Measurements from ENCODE around the gene SLC25A41. TPM values are rescaled to one million over a fixed set of nuclear protein-coding genes. Genes with fewer than 3 reads are reported as not detected.

SLC25A41 gene
- total RNA-seq, 2 experiments from 2014 or later = 0.46 to 0.64 TPM

DNA sequence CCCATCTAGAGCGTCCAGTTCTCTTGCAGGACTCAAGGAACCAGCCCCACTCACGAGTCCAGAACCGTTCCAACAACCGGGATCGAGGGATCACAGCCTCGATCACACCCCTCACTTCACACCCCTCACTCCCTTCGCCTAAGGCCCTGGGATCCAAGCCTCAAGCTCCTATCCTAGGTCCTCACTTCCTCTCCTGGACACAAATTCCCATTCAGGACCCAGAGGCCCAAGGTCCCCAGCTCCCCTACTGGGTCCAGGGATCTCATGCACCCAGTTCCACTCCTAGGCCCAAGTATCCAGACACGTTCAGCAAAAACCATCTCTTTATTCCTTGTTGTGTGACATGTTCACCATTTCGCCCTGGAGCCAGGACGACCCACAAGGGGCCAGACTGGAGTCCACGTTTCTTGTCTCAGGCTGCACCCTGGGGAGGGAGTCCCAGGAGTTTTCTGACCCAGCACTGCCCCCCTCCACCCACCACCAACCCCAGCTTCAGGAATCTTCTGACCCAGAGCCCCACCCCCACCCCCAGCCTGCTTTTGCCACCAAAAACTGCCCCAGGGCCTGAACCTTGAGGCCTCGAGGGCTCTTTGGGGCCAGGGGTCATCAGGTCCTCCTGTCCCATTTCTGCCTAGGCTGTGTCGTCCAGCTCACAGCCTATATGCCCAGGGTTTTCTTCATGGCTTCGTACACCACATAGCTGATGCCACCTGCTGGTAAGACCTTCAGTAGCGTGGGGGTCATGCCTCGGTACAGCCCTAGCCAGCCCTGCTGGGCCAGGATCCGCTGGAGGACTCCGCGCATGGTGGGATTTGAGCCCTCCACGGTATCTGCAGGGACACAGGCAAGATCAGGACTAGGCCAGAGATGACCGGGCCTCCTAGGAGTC lies 7.6 kb downstream of the SLC25A41 start:
- CTCF ChIA-PET = interaction anchor here (1.0 to 1.5 kb wide), 5 partner anchors 54 to 437 kb away, joined by 3 to 9 read pairs (median 4); partner anchors contain the start of gene ALKBH7
- peak; percentile 39 for DNase-seq
- Mint-ChIP-seq H3K36me3 (ENCODE audit: low read depth) (peaks cover 26% of the 10 kb centered on the region), H3K9me3 (ENCODE audit: low read depth) (peaks cover 3% of the 10 kb centered on the region), H3K27ac (peak overlapping the region; percentile 98), H3K27me3 (no peaks in the 10 kb centered on the region), H3K4me3 (peak overlapping the region; percentile 73), H3K4me1 (peaks cover 29% of the 10 kb centered on the region)
- POLR2A ChIA-PET = interaction anchor here (0.7 to 1.3 kb wide), 2 partner anchors 9 to 53 kb away, joined by 3 to 13 read pairs; partner anchors contain the start of gene ALKBH7
- intact Hi-C loops (cut with DNase I, micrococcal nuclease) = loop anchor here (1.0 to 2.0 kb wide), 14 partner anchors 33 to 1096 kb away; partner anchors contain the start of genes CLPP (in 2 of the 2), GTF2F1 (in 2 of the 2), GPR108 (in 1 of the 2) and MCOLN1 (in 1 of the 2)
- no peak for ATAC-seq

DNA sequence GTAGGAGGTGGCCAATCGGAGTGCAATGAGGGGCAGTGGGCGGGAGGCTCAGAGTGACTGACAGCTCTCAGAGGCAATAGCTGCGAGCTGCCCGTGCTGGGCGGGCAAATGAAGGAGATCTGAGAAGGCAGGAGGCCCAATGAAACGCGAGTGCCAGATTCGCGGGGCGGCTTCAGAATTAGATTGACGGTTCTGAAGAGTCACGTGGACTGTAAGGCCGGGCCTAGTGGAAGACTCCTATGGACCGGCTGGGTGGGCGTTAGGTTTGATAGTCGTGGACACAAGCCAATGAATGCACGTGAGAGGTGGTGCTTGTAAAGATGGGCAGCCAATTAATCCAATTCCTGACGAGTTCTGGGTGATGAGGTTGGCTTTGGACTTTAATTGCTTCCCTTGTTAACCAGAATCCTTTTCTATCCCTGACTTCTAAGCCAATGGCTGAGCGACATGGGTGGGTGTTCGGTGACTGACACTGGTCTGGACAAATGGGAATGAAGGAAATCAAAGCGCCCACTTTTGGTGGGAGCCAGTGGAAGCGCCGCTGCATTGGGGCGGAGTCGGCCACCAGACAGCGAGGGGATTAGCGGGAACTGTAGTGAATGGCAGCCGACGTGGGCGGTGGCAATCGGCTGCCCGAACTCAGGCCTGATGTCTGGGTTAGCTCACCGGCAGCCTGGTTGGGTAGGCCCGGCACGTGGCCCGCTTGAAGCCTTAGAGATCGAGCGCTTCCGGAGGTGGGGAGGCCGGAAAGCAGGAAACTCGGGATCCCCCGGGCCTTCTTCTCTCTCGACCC lies 8.4 kb downstream of the SLC25A41 start:
- intact Hi-C loops (cut with DNase I, micrococcal nuclease) = loop anchor here (1.0 to 2.0 kb wide), 14 partner anchors 32 to 1097 kb away; partner anchors contain the start of genes CLPP (in 2 of the 2), GTF2F1 (in 2 of the 2), GPR108 (in 1 of the 2) and MCOLN1 (in 1 of the 2)
- peaks cover 31% of the 10 kb centered on the region for H3K4me1 Mint-ChIP-seq
- peaks cover 34% of the 10 kb centered on the region for H3K36me3 Mint-ChIP-seq (ENCODE audit: low read depth)
- H3K27ac Mint-ChIP-seq = peak overlapping the region; percentile 98
- ATAC-seq = peak; percentile 88
- ChIA-PET CTCF (interaction anchor here (0.7 to 1.5 kb wide), 6 partner anchors 27 to 438 kb away, joined by 3 to 9 read pairs (median 4); partner anchors contain the start of gene ALKBH7), POLR2A (interaction anchor here (0.6 to 1.3 kb wide), 11 partner anchors 8 to 753 kb away, joined by 3 to 13 read pairs (median 3); partner anchors contain the start of gene ALKBH7)
- DNase-seq = peak; percentile 100
- peak overlapping the region; percentile 73 for H3K4me3 Mint-ChIP-seq
- H3K27me3 Mint-ChIP-seq = no peaks in the 10 kb centered on the region
- H3K9me3 Mint-ChIP-seq (ENCODE audit: low read depth) = peaks cover 3% of the 10 kb centered on the region

- H3K27ac Mint-ChIP-seq = peak within 1 kb of the TSS; percentile 98
- no peak for ATAC-seq
- H3K4me1 Mint-ChIP-seq = peaks cover 31% of the 10 kb centered on the region
- ChIA-PET CTCF (interaction anchor here (0.7 to 1.5 kb wide), 4 partner anchors 26 to 439 kb away, joined by 3 to 9 read pairs (median 4); partner anchors contain the start of gene ALKBH7), POLR2A (interaction anchor here (0.6 to 1.3 kb wide), 9 partner anchors 30 to 753 kb away, joined by 3 to 13 read pairs (median 3); partner anchors contain the start of gene ALKBH7)
- intact Hi-C loops (cut with DNase I, micrococcal nuclease) = loop anchor here (1.0 to 2.0 kb wide), 2 partner anchors 51 to 80 kb away; no protein-coding TSS in a partner anchor
- H3K36me3 Mint-ChIP-seq (ENCODE audit: low read depth) = peaks cover 41% of the 10 kb centered on the region
- no peaks in the 10 kb centered on the region for H3K27me3 Mint-ChIP-seq
- peaks cover 3% of the 10 kb centered on the region for H3K9me3 Mint-ChIP-seq (ENCODE audit: low read depth)
- H3K4me3 Mint-ChIP-seq = peak within 1 kb of the TSS; percentile 82
- peak; percentile 53 for DNase-seq
Observed at GRCh38 chr19:6424195-6424938, 9.2 kb downstream of the SLC25A41 start, which contains the start of gene KHSRP. Gene KHSRP (minus strand): TSS chr19:6424811. CDS start chr19:6424701, 110 bp downstream.

DNA sequence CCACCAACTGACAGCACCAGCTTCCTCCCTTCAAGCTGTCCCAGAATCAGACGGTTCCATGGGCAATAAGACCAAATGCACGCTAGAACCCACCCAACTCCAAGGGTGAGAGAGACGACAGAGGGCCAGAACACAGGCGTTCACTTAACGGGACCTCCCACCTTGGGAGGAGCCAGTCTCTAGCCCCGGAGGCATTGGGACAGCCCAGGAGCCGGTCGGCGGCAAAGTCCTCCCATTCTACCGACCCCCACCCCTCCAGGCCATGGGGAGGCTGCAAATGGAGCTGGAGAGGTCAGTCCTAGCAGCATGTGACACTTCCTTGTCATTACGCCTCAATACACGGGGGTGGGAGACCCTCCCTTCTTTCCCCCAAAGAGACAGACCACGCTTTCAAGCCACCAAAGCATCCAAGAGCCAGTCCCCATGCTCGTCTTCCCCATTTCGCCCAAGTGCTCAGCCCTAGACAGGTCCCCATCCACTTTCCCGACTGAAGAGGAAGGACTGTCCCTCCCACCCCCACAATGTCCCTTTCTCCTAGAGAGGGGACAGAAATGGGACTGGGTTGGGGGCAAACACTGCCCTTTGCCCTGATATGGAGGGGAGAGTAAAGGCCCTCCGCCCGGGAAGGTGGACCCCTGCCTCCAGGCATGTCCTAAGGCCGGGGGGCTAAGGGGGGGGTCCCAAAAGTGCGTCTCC lies 9.9 kb downstream of the SLC25A41 start:
- ATAC-seq (no peak), DNase-seq (peak; percentile 64)
- ChIA-PET CTCF (no interaction called here), POLR2A (interaction anchor here (0.6 kb wide), 1 partner anchor 74 kb away, joined by 7 read pairs; no protein-coding TSS in a partner anchor)
- intact Hi-C loops (cut with DNase I, micrococcal nuclease) = loop anchor here (1.0 to 2.0 kb wide), 2 partner anchors 50 to 81 kb away; no protein-coding TSS in a partner anchor
- Mint-ChIP-seq H3K9me3 (ENCODE audit: low read depth) (peaks cover 3% of the 10 kb centered on the region), H3K4me3 (peak overlapping the region; percentile 82), H3K27me3 (no peaks in the 10 kb centered on the region), H3K36me3 (ENCODE audit: low read depth) (peaks cover 47% of the 10 kb centered on the region), H3K27ac (peak overlapping the region; percentile 86), H3K4me1 (peaks cover 31% of the 10 kb centered on the region)

GRCh38 chr19:6421075-6422014 lies 12.2 kb downstream of the SLC25A41 start:
- intact Hi-C loops (cut with DNase I, micrococcal nuclease) = no loop called here

DNA sequence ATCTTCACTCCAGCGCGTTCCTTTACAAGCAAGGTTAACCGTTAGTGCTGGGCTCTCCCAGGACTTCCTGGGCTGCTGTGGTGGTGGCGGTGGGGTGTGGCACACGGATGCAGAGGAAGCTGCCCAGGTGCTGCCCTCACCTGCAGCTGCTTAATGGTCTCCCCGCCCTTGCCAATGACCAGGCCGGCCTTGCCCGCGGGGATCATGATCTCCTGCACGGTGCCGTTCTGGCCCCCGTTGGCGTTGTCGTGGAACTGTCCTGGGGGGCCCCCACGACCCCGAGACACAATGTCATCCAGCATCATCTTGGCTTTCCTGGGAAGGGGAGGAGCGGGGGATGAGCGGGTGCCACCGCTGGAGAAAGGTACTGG lies 15.0 kb downstream of the SLC25A41 start:
- Mint-ChIP-seq H3K27me3 (no peaks in the 10 kb centered on the region), H3K4me3 (no peak overlapping the region), H3K4me1 (peaks cover 22% of the 10 kb centered on the region), H3K27ac (no peak overlapping the region), H3K9me3 (ENCODE audit: low read depth) (no peaks in the 10 kb centered on the region), H3K36me3 (ENCODE audit: low read depth) (peaks cover 70% of the 10 kb centered on the region)
- ATAC-seq (no peak), DNase-seq (no peak)
- CTCF ChIA-PET = no interaction called here
- POLR2A ChIA-PET = no interaction called here
- intact Hi-C loops (cut with DNase I, micrococcal nuclease) = no loop called here

More at GRCh38 chr19:6421075-6422014, 12.2 kb downstream of the SLC25A41 start:
- H3K36me3 Mint-ChIP-seq (ENCODE audit: low read depth) = peaks cover 60% of the 10 kb centered on the region
- DNase-seq (no peak), ATAC-seq (no peak)
- no peaks in the 10 kb centered on the region for H3K27me3 Mint-ChIP-seq
- peaks cover 3% of the 10 kb centered on the region for H3K9me3 Mint-ChIP-seq (ENCODE audit: low read depth)
- ChIA-PET POLR2A (interaction anchor here (0.9 to 1.0 kb wide), 3 partner anchors 18 to 443 kb away, joined by 3 to 5 read pairs (median 4); partner anchors contain the start of gene GTF2F1), CTCF (interaction anchor here (0.5 to 1.0 kb wide), 3 partner anchors 22 to 207 kb away, joined by 3 to 5 read pairs (median 4); no protein-coding TSS in a partner anchor)
- H3K27ac Mint-ChIP-seq = no peak overlapping the region
- peaks cover 31% of the 10 kb centered on the region for H3K4me1 Mint-ChIP-seq
- H3K4me3 Mint-ChIP-seq = no peak overlapping the region

DNA sequence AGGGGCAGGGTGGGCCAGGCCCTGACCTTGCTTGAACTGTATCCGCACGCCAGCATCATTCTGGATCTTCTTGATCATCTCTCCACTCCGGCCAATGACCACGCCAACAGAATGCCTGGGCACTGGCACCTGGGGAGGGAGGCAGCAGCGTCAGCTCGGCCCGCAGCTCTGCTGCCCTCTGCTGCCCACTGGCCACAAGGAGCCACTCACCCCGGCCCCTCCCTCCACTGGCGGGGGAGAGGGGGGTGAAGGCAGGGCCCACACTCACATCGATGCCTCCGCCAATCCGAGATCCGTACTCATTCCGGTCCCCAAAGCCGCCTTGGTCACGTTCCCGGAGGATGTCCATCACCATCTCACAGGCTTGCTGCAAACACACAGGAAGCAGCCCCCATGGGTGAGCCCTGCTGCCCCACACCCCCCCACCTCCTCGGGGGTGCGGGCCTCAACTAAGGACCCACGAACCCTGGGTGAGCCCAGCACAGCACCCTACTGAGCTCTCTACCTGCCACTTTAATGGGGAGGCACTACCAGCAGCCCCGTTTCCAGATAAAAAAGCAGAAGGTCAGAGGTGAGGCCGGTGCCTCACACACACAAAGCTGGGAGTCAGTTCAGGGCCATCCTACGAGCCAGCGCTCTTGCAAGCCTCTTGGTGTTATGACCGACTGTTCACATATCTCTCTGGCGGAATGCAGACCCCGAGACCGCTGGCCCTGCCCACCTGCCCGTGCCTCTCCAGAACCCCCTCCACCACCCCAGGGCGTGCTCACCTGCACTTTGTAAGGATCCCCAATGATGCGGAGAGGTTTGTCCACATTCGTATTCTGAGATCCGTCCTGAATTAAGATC lies 15.6 kb downstream of the SLC25A41 start:
- Mint-ChIP-seq H3K27me3 (no peaks in the 10 kb centered on the region), H3K9me3 (ENCODE audit: low read depth) (no peaks in the 10 kb centered on the region), H3K4me1 (peaks cover 17% of the 10 kb centered on the region), H3K4me3 (no peak overlapping the region), H3K36me3 (ENCODE audit: low read depth) (peaks cover 65% of the 10 kb centered on the region), H3K27ac (no peak overlapping the region)
- intact Hi-C loops (cut with DNase I, micrococcal nuclease) = no loop called here
- no peak for DNase-seq
- no peak for ATAC-seq
- ChIA-PET CTCF (no interaction called here), POLR2A (interaction anchor here (1.0 kb wide), 1 partner anchor 7 kb away, joined by 3 read pairs; no protein-coding TSS in a partner anchor)

- H3K4me3 Mint-ChIP-seq = no peak overlapping the region
- ChIA-PET CTCF (no interaction called here), POLR2A (interaction anchor here (1.0 kb wide), 1 partner anchor 8 kb away, joined by 3 read pairs; no protein-coding TSS in a partner anchor)
- peaks cover 54% of the 10 kb centered on the region for H3K36me3 Mint-ChIP-seq (ENCODE audit: low read depth)
- no peak overlapping the region for H3K27ac Mint-ChIP-seq
- peaks cover 5% of the 10 kb centered on the region for H3K4me1 Mint-ChIP-seq
- no peaks in the 10 kb centered on the region for H3K9me3 Mint-ChIP-seq (ENCODE audit: low read depth)
- DNase-seq = no peak
- no peak for ATAC-seq
- intact Hi-C loops (cut with DNase I, micrococcal nuclease) = no loop called here
- H3K27me3 Mint-ChIP-seq = no peaks in the 10 kb centered on the region
Observed at GRCh38 chr19:6416658-6417405, 16.7 kb downstream of the SLC25A41 start.

Data from activated CD4-positive, alpha-beta T cell treated with anti-CD3 and anti-CD28 coated beads for 36 hours (primary cell).